Measurements from ENCODE around the gene HAGH. TPM values are rescaled to one million over a fixed set of nuclear protein-coding genes. Genes with fewer than 3 reads are reported as not detected.

HAGH gene
- total and polyA plus RNA-seq, 9 of the 15 experiments (the other 6 are each of a cell fraction or from before 2014, with no cell fraction given) = 0.46 to 35.1 (median 16.8) TPM

- no peak for TF ChIP-seq ZNF384 (IDR thresholded peaks at IDR 0.05; ENCODE audit: low read depth, low read length)
- TF ChIP-seq MCM2 (IDR thresholded peaks at IDR 0.05; ENCODE audit: low read depth) = no peak
- no peak for TF ChIP-seq POU5F1 (IDR thresholded peaks at IDR 0.05; ENCODE audit: borderline replicate concordance, low read depth, low read length, partially characterized antibody)
- TF ChIP-seq SMAD3 (CRISPR knock-in tag; conservative IDR thresholded peaks at IDR 0.05) = no peak
- no peak for TF ChIP-seq TSC22D4 (tag; IDR thresholded peaks at IDR 0.05)
- TF ChIP-seq CBX1 (IDR thresholded peaks at IDR 0.05; ENCODE audit: low read depth) = no peak
- no peak for TF ChIP-seq MECOM (CRISPR knock-in tag; IDR thresholded peaks at IDR 0.05)
- no peak for TF ChIP-seq SRSF1 (IDR thresholded peaks at IDR 0.05; ENCODE audit: low read depth, low read length)
- no peak for TF ChIP-seq TCF7 (IDR thresholded peaks at IDR 0.05; ENCODE audit: borderline replicate concordance)
- no peak for TF ChIP-seq NELFE (IDR thresholded peaks at IDR 0.05; ENCODE audit: insufficient read depth, insufficient read length)
- TF ChIP-seq PTBP1 (IDR thresholded peaks at IDR 0.05; ENCODE audit: low read depth, low read length) = no peak
- TF ChIP-seq, protein P1, sequence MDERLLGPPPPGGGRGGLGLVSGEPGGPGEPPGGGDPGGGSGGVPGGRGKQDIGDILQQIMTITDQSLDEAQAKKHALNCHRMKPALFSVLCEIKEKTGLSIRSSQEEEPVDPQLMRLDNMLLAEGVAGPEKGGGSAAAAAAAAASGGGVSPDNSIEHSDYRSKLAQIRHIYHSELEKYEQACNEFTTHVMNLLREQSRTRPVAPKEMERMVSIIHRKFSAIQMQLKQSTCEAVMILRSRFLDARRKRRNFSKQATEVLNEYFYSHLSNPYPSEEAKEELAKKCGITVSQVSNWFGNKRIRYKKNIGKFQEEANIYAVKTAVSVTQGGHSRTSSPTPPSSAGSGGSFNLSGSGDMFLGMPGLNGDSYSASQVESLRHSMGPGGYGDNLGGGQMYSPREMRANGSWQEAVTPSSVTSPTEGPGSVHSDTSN (CRISPR knock-in tag; IDR thresholded peaks at IDR 0.05; ENCODE audit: low read depth) = peak; percentile 97
- TF ChIP-seq, protein P1 (tag; conservative IDR thresholded peaks at IDR 0.05; ENCODE audit: low read depth) = peak; percentile 99
- TF ChIP-seq E2F4 (CRISPR knock-in tag; IDR thresholded peaks at IDR 0.05; ENCODE audit: low read depth) = no peak
- no peak for TF ChIP-seq MEF2D (tag; conservative IDR thresholded peaks at IDR 0.05; ENCODE audit: low read depth)
- TF ChIP-seq ID3 (CRISPR knock-in tag; IDR thresholded peaks at IDR 0.05) = no peak
- TF ChIP-seq ID3 (tag; IDR thresholded peaks at IDR 0.05) = no peak
- no peak for TF ChIP-seq EWSR1 (IDR thresholded peaks at IDR 0.05; ENCODE audit: borderline replicate concordance, low read depth, partially characterized antibody)
- no peak for TF ChIP-seq ZNF75A (CRISPR knock-in tag; IDR thresholded peaks at IDR 0.05)
- TF ChIP-seq ZNF830 (CRISPR knock-in tag; IDR thresholded peaks at IDR 0.05) = no peak
- no peak for TF ChIP-seq PYGO2 (tag; IDR thresholded peaks at IDR 0.05)
- no peak for TF ChIP-seq NCOA2 (IDR thresholded peaks at IDR 0.05; ENCODE audit: partially characterized antibody in 2 of 2)
- peak; percentile 63; the same call in 1 of the 2 replicates for TF ChIP-seq MYC (IDR thresholded peaks at IDR 0.05; ENCODE audit: low read depth, low read length)
- TF ChIP-seq MYC (CRISPR knock-in tag; IDR thresholded peaks at IDR 0.05; ENCODE audit: borderline replicate concordance, low read depth) = no peak
- no peak for TF ChIP-seq ZNF121 (CRISPR knock-in tag; conservative IDR thresholded peaks at IDR 0.05)
- TF ChIP-seq HCFC1 (IDR thresholded peaks at IDR 0.05; ENCODE audit: low read depth, low read length) = peak; percentile 82
- no peak for TF ChIP-seq PRMT5 (CRISPR knock-in tag; IDR thresholded peaks at IDR 0.05)
Observed at GRCh38 chr16:1782408-1783264, 44.0 kb downstream of the HAGH start, which contains the start of the genes NUBP2 and SPSB3 (continued).

Measured in K562 (cell line).